ENCODE results near the gene TYW1B.

GRCh38 chr7:72577107-72577506 lies 250.9 kb downstream of the TYW1B start:
- TF ChIP-seq, protein P1, sequence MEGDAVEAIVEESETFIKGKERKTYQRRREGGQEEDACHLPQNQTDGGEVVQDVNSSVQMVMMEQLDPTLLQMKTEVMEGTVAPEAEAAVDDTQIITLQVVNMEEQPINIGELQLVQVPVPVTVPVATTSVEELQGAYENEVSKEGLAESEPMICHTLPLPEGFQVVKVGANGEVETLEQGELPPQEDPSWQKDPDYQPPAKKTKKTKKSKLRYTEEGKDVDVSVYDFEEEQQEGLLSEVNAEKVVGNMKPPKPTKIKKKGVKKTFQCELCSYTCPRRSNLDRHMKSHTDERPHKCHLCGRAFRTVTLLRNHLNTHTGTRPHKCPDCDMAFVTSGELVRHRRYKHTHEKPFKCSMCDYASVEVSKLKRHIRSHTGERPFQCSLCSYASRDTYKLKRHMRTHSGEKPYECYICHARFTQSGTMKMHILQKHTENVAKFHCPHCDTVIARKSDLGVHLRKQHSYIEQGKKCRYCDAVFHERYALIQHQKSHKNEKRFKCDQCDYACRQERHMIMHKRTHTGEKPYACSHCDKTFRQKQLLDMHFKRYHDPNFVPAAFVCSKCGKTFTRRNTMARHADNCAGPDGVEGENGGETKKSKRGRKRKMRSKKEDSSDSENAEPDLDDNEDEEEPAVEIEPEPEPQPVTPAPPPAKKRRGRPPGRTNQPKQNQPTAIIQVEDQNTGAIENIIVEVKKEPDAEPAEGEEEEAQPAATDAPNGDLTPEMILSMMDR (IDR thresholded peaks at IDR 0.05) = no peak
- TF ChIP-seq POLR2A (IDR thresholded peaks at IDR 0.05) = no peak
- no peak for TF ChIP-seq POLR2AphosphoS5 (IDR thresholded peaks at IDR 0.05)

Data from breast epithelium (tissue), 3 donors.